ENCODE data around the gene POLR3C.

DNA sequence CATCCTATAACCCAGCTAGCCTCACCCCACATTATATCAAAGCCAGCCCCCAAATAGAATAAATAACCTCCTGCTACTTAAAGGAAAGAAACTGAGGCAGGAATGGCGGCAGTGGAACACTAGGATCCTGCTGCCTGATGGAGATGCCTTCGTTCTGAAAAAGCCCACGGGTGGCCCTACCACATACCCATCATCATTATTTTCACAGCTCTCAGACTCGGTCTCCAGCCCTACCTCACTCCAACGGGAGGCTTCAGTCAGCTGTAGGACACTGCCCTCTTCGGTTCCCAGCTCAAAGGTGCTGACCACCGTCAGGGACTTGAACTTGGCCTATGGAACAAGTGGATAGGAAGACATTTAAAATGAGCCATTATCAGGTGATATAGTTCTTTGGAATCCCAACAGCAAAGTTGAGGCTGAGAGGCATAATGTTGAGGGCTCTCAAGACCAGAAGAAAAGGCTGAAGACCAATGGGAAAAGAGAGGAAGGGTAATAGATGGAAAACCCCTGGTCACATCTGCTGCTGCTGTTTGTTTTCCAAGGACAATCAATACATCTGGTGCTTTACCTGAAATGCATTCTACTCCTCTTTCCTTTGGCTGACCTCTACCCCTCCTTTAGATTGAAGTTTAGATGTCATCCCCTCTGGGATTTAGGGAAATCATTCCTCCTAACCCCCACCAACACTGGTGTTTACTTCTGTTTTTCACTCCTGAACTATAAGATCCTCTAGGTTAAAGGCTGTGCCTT, 69.5 kb downstream of the POLR3C start:
- no peak for TF ChIP-seq GATA3 (IDR thresholded peaks at IDR 0.05; ENCODE audit: low read depth, low read length)
- no peak for TF ChIP-seq GATA2 (IDR thresholded peaks at IDR 0.05; ENCODE audit: low read depth, low read length)

Data from SH-SY5Y (cell line).